ENCODE data around the gene ENOX1. TPM values are rescaled to one million over a fixed set of nuclear protein-coding genes. Genes with fewer than 3 reads are reported as not detected.

Gene ENOX1
- total and polyA plus RNA-seq, 2 donors: 4.0 to 5.7 TPM

- 94% methylated on average over 4 of the region's 4 CpGs for WGBS
- no peak overlapping the region for H3K27ac ChIP-seq (ENCODE audit: low read depth in 1 of 2, low read length in 1 of 2)
Measured at GRCh38 chr13:43339805-43340550, 446.8 kb downstream of the ENOX1 start.

GRCh38 chr13:43339145-43339804 is 447.5 kb downstream of the ENOX1 start:
- 95% methylated on average over 7 of the region's 7 CpGs for WGBS
- no peaks in the 10 kb centered on the region for H3K9me3 ChIP-seq (ENCODE audit: control insufficient read depth in 2 of 2, insufficient read depth in 1 of 2, low read length in 1 of 2)
- no peaks in the 10 kb centered on the region for H3K36me3 ChIP-seq (ENCODE audit: control insufficient read depth in 2 of 2, insufficient read depth in 2 of 2, low read length in 1 of 2)
- no peak overlapping the region for H3K27ac ChIP-seq (ENCODE audit: low read depth in 1 of 2, low read length in 1 of 2)
- no peak for DNase-seq (ENCODE audit: low read depth in 6 of 9, low spot score in 9 of 9)
- no peaks in the 10 kb centered on the region for H3K27me3 ChIP-seq (ENCODE audit: control insufficient read depth in 2 of 2, insufficient read depth in 1 of 2, low read length in 1 of 2)
- H3K4me3 ChIP-seq (ENCODE audit: low read length in 2 of 2): no peak overlapping the region
- H3K4me1 ChIP-seq (ENCODE audit: control insufficient read depth in 2 of 2, insufficient read depth in 2 of 2, low read length in 2 of 2): no peaks in the 10 kb centered on the region

More at GRCh38 chr13:43339805-43340550, 446.8 kb downstream of the ENOX1 start:
- Histone ChIP-seq H3K36me3 (ENCODE audit: control insufficient read depth in 2 of 2, insufficient read depth in 2 of 2, low read length in 1 of 2) (no peaks in the 10 kb centered on the region), H3K9me3 (ENCODE audit: control insufficient read depth in 2 of 2, insufficient read depth in 1 of 2, low read length in 1 of 2) (no peaks in the 10 kb centered on the region), H3K27me3 (ENCODE audit: control insufficient read depth in 2 of 2, insufficient read depth in 1 of 2, low read length in 1 of 2) (no peaks in the 10 kb centered on the region), H3K4me1 (ENCODE audit: control insufficient read depth in 2 of 2, insufficient read depth in 2 of 2, low read length in 2 of 2) (no peaks in the 10 kb centered on the region), H3K4me3 (ENCODE audit: low read length in 2 of 2) (no peak overlapping the region)
- no peak for DNase-seq (ENCODE audit: low read depth in 6 of 9, low spot score in 9 of 9)

GRCh38 chr13:43335764-43336163 is 451.0 kb downstream of the ENOX1 start:
- DNase-seq (ENCODE audit: low read depth in 6 of 9, low spot score in 9 of 9): no peak
- H3K4me1 ChIP-seq (ENCODE audit: control insufficient read depth in 2 of 2, insufficient read depth in 2 of 2, low read length in 2 of 2): no peaks in the 10 kb centered on the region

GRCh38 chr13:43333176-43333575 is 453.6 kb downstream of the ENOX1 start:
- H3K27ac ChIP-seq (ENCODE audit: low read depth in 1 of 2, low read length in 1 of 2): peak overlapping the region in 1 of 2 donors; percentile 26
- H3K4me1 ChIP-seq (ENCODE audit: control insufficient read depth in 2 of 2, insufficient read depth in 2 of 2, low read length in 2 of 2): no peaks in the 10 kb centered on the region
- H3K4me3 ChIP-seq (ENCODE audit: low read length in 2 of 2): no peak overlapping the region
- H3K36me3 ChIP-seq (ENCODE audit: control insufficient read depth in 2 of 2, insufficient read depth in 2 of 2, low read length in 1 of 2): no peaks in the 10 kb centered on the region
- H3K27me3 ChIP-seq (ENCODE audit: control insufficient read depth in 2 of 2, insufficient read depth in 1 of 2, low read length in 1 of 2): no peaks in the 10 kb centered on the region
- no peaks in the 10 kb centered on the region for H3K9me3 ChIP-seq (ENCODE audit: control insufficient read depth in 2 of 2, insufficient read depth in 1 of 2, low read length in 1 of 2)
- no peak for DNase-seq (ENCODE audit: low read depth in 6 of 9, low spot score in 9 of 9)
- 91% methylated on average over 3 of the region's 3 CpGs for WGBS

More at GRCh38 chr13:43335764-43336163, 451.0 kb downstream of the ENOX1 start:
- Histone ChIP-seq H3K27me3 (ENCODE audit: control insufficient read depth in 2 of 2, insufficient read depth in 1 of 2, low read length in 1 of 2) (no peaks in the 10 kb centered on the region), H3K36me3 (ENCODE audit: control insufficient read depth in 2 of 2, insufficient read depth in 2 of 2, low read length in 1 of 2) (no peaks in the 10 kb centered on the region), H3K4me3 (ENCODE audit: low read length in 2 of 2) (no peak overlapping the region), H3K9me3 (ENCODE audit: control insufficient read depth in 2 of 2, insufficient read depth in 1 of 2, low read length in 1 of 2) (no peaks in the 10 kb centered on the region), H3K27ac (ENCODE audit: low read depth in 1 of 2, low read length in 1 of 2) (no peak overlapping the region)

- WGBS: 89% methylated on average over 6 of the region's 6 CpGs
- Histone ChIP-seq H3K4me1 (ENCODE audit: control insufficient read depth in 2 of 2, insufficient read depth in 2 of 2, low read length in 2 of 2) (no peaks in the 10 kb centered on the region), H3K27me3 (ENCODE audit: control insufficient read depth in 2 of 2, insufficient read depth in 1 of 2, low read length in 1 of 2) (no peaks in the 10 kb centered on the region), H3K36me3 (ENCODE audit: control insufficient read depth in 2 of 2, insufficient read depth in 2 of 2, low read length in 1 of 2) (no peaks in the 10 kb centered on the region), H3K4me3 (ENCODE audit: low read length in 2 of 2) (no peak overlapping the region), H3K9me3 (ENCODE audit: control insufficient read depth in 2 of 2, insufficient read depth in 1 of 2, low read length in 1 of 2) (no peaks in the 10 kb centered on the region), H3K27ac (ENCODE audit: low read depth in 1 of 2, low read length in 1 of 2) (no peak overlapping the region)
- DNase-seq (ENCODE audit: low read depth in 6 of 9, low spot score in 9 of 9): no peak
Measured at GRCh38 chr13:43331672-43332071, 455.1 kb downstream of the ENOX1 start.

GRCh38 chr13:43329702-43330101 is 457.1 kb downstream of the ENOX1 start:
- Histone ChIP-seq H3K27ac (ENCODE audit: low read depth in 1 of 2, low read length in 1 of 2) (no peak overlapping the region), H3K4me1 (ENCODE audit: control insufficient read depth in 2 of 2, insufficient read depth in 2 of 2, low read length in 2 of 2) (no peaks in the 10 kb centered on the region), H3K9me3 (ENCODE audit: control insufficient read depth in 2 of 2, insufficient read depth in 1 of 2, low read length in 1 of 2) (no peaks in the 10 kb centered on the region), H3K36me3 (ENCODE audit: control insufficient read depth in 2 of 2, insufficient read depth in 2 of 2, low read length in 1 of 2) (no peaks in the 10 kb centered on the region), H3K4me3 (ENCODE audit: low read length in 2 of 2) (no peak overlapping the region), H3K27me3 (ENCODE audit: control insufficient read depth in 2 of 2, insufficient read depth in 1 of 2, low read length in 1 of 2) (no peaks in the 10 kb centered on the region)
- WGBS: 96% methylated on average over 2 of the region's 2 CpGs
- no peak for DNase-seq (ENCODE audit: low read depth in 6 of 9, low spot score in 9 of 9)

GRCh38 chr13:43328907-43329306 is 457.9 kb downstream of the ENOX1 start:
- WGBS: 98% methylated on average over 1 of the region's 1 CpG

GRCh38 chr13:43326100-43326499 is 460.7 kb downstream of the ENOX1 start:
- no peak overlapping the region for H3K27ac ChIP-seq (ENCODE audit: low read depth in 1 of 2, low read length in 1 of 2)
- H3K27me3 ChIP-seq (ENCODE audit: control insufficient read depth in 2 of 2, insufficient read depth in 1 of 2, low read length in 1 of 2): no peaks in the 10 kb centered on the region
- over 99% methylated on average over 4 of the region's 4 CpGs for WGBS
- DNase-seq (ENCODE audit: low read depth in 6 of 9, low spot score in 9 of 9): no peak
- no peaks in the 10 kb centered on the region for H3K4me1 ChIP-seq (ENCODE audit: control insufficient read depth in 2 of 2, insufficient read depth in 2 of 2, low read length in 2 of 2)
- H3K9me3 ChIP-seq (ENCODE audit: control insufficient read depth in 2 of 2, insufficient read depth in 1 of 2, low read length in 1 of 2): no peaks in the 10 kb centered on the region
- no peaks in the 10 kb centered on the region for H3K36me3 ChIP-seq (ENCODE audit: control insufficient read depth in 2 of 2, insufficient read depth in 2 of 2, low read length in 1 of 2)
- H3K4me3 ChIP-seq (ENCODE audit: low read length in 2 of 2): no peak overlapping the region

More at GRCh38 chr13:43328907-43329306, 457.9 kb downstream of the ENOX1 start:
- no peaks in the 10 kb centered on the region for H3K4me1 ChIP-seq (ENCODE audit: control insufficient read depth in 2 of 2, insufficient read depth in 2 of 2, low read length in 2 of 2)
- no peaks in the 10 kb centered on the region for H3K36me3 ChIP-seq (ENCODE audit: control insufficient read depth in 2 of 2, insufficient read depth in 2 of 2, low read length in 1 of 2)
- H3K4me3 ChIP-seq (ENCODE audit: low read length in 2 of 2): no peak overlapping the region
- DNase-seq (ENCODE audit: low read depth in 6 of 9, low spot score in 9 of 9): no peak
- H3K27me3 ChIP-seq (ENCODE audit: control insufficient read depth in 2 of 2, insufficient read depth in 1 of 2, low read length in 1 of 2): no peaks in the 10 kb centered on the region
- H3K9me3 ChIP-seq (ENCODE audit: control insufficient read depth in 2 of 2, insufficient read depth in 1 of 2, low read length in 1 of 2): no peaks in the 10 kb centered on the region
- H3K27ac ChIP-seq (ENCODE audit: low read depth in 1 of 2, low read length in 1 of 2): no peak overlapping the region

GRCh38 chr13:43325636-43326035 is 461.1 kb downstream of the ENOX1 start:
- H3K36me3 ChIP-seq (ENCODE audit: control insufficient read depth in 2 of 2, insufficient read depth in 2 of 2, low read length in 1 of 2): no peaks in the 10 kb centered on the region
- no peaks in the 10 kb centered on the region for H3K4me1 ChIP-seq (ENCODE audit: control insufficient read depth in 2 of 2, insufficient read depth in 2 of 2, low read length in 2 of 2)
- no peak overlapping the region for H3K4me3 ChIP-seq (ENCODE audit: low read length in 2 of 2)
- H3K9me3 ChIP-seq (ENCODE audit: control insufficient read depth in 2 of 2, insufficient read depth in 1 of 2, low read length in 1 of 2): no peaks in the 10 kb centered on the region
- no peak overlapping the region for H3K27ac ChIP-seq (ENCODE audit: low read depth in 1 of 2, low read length in 1 of 2)
- WGBS: 98% methylated on average over 4 of the region's 4 CpGs
- no peaks in the 10 kb centered on the region for H3K27me3 ChIP-seq (ENCODE audit: control insufficient read depth in 2 of 2, insufficient read depth in 1 of 2, low read length in 1 of 2)
- no peak for DNase-seq (ENCODE audit: low read depth in 6 of 9, low spot score in 9 of 9)
